Left cardiac atrium (tissue), 4 donors: ENCODE data around the gene GPR85. TPM values are rescaled to one million over a fixed set of nuclear protein-coding genes. Genes with fewer than 3 reads are reported as not detected.

Experiments
- ATAC-seq, 2 donors: fragments of 200-7000 bp; cut with Tn5 transposase; one replicate each; pipeline ENCODE4 v1.9.1; 2020; ENCODE audit warnings: mild to moderate bottlenecking in 2 of 2, moderate library complexity in 2 of 2
- DNase-seq: peaks from one replicate; pipeline ENCODE4 v3.0.0-alpha.2; 2020
- intact Hi-C, 2 donors: fragments of 100-400 bp; cut with DNase I; formaldehyde crosslinking; loops; one replicate each; pipeline versions ENCODE4 v1.14.1 to v1.15.1; 2022 to 2023
- long read RNA-seq: library from polyadenylated mRNA; unstranded; transcript quantifications from one replicate; pipeline ENCODE4 v2.0.0, GENCODE V29; 2021
- total RNA-seq, 2 donors: library from RNA; stranded (reverse); fragmentation: NEBNext Ultra II Directional; extraction: Animal tissue kit (Norgen Biotek cat#: 25700); gene quantifications; one replicate each; pipeline ENCODE4 v1.2.1, GENCODE V29; 2021
- donor health status: DM: no; HTN: yes; CAD: no.
- donor health status: DM: no; HTN: yes; CAD: no; lungs with severe emphysema.
- donor health status: DM: yes; HTN: yes; CAD: no.
- donor health status: Dilated cardiomyopathy.

Gene GPR85
- total RNA-seq, result 1 to 10 TPM; 1.9 to 2.4 TPM
- long read RNA-seq, partial matches to known transcripts, result 0 of 1 reads
- long read RNA-seq, other reads (novel, unspliced or antisense), result 0 of 1 reads

GRCh38 chr7:113086431-113086888, at the start of gene GPR85:
GPR85 (minus strand) TSS chr7:113086827; CDS start chr7:113084721, 2,106 bp downstream.
- intact Hi-C loops, result no loop called here
- ATAC-seq, result peak; percentile 94 to 97
- peak; percentile 68 for DNase-seq

- no peak for ATAC-seq
- no peak for DNase-seq
- intact Hi-C loops, result no loop called here
Observed at GRCh38 chr7:113134025-113134424, 47.4 kb upstream of the GPR85 start.

GRCh38 chr7:113131367-113131766, 44.7 kb upstream of the GPR85 start:
- intact Hi-C loops, result no loop called here
- DNase-seq, result no peak
- ATAC-seq, result no peak

- intact Hi-C loops, result no loop called here
- DNase-seq (no peak), ATAC-seq (peak in 1 of 2 donors; percentile 32)
Observed at GRCh38 chr7:113128031-113128430, 41.4 kb upstream of the GPR85 start.

- DNase-seq (no peak), ATAC-seq (no peak)
- intact Hi-C loops, result no loop called here
Observed at GRCh38 chr7:113125728-113126127, 39.1 kb upstream of the GPR85 start.

- intact Hi-C loops, result no loop called here
- DNase-seq (no peak), ATAC-seq (no peak)
Observed at GRCh38 chr7:113122744-113123143, 36.1 kb upstream of the GPR85 start.

- no peak for DNase-seq
- intact Hi-C loops, result no loop called here
- no peak for ATAC-seq
Observed at GRCh38 chr7:113120647-113121046, 34.0 kb upstream of the GPR85 start.

GRCh38 chr7:113119429-113119828, 32.8 kb upstream of the GPR85 start:
- intact Hi-C loops, result loop anchor here in 1 of 2 donors (10.0 kb wide), 2 partner anchors 105 to 185 kb away; a partner anchor contains a TSS
- no peak for DNase-seq
- ATAC-seq, result no peak

GRCh38 chr7:113118074-113118959, 31.7 kb upstream of the GPR85 start, which contains the start of gene SMIM30:
SMIM30 (minus strand) TSS chr7:113118554; CDS start chr7:113117578, 976 bp downstream.
- ATAC-seq (peak; percentile 100), DNase-seq (peak; percentile 95)
- intact Hi-C loops, result loop anchor here in 1 of 2 donors (10.0 kb wide), 2 partner anchors 104 to 184 kb away; a partner anchor contains a TSS

GRCh38 chr7:113117374-113117774, 30.7 kb upstream of the GPR85 start:
- ATAC-seq (peak in 1 of 2 donors; percentile 27), DNase-seq (peak; percentile 32)
- intact Hi-C loops, result loop anchor here in 1 of 2 donors (10.0 kb wide), 2 partner anchors 103 to 183 kb away; a partner anchor contains a TSS

GRCh38 chr7:113113912-113114311, 27.3 kb upstream of the GPR85 start:
- no peak for ATAC-seq
- intact Hi-C loops, result loop anchor here in 1 of 2 donors (10.0 kb wide), 2 partner anchors 99 to 179 kb away; a partner anchor contains a TSS
- no peak for DNase-seq

GRCh38 chr7:113109718-113110117, 23.1 kb upstream of the GPR85 start:
- intact Hi-C loops, result loop anchor here in 1 of 2 donors (10.0 kb wide), 2 partner anchors 95 to 175 kb away; a partner anchor contains a TSS
- ATAC-seq (no peak), DNase-seq (no peak)

- DNase-seq (peak; percentile 46), ATAC-seq (peak; percentile 81 to 84)
- intact Hi-C loops, result no loop called here
Observed at GRCh38 chr7:113100121-113100603, 13.5 kb upstream of the GPR85 start.

- intact Hi-C loops, result no loop called here
- DNase-seq, result no peak
- ATAC-seq, result no peak
Observed at GRCh38 chr7:113099284-113099919, 12.8 kb upstream of the GPR85 start.

GRCh38 chr7:113094517-113095249, 8.1 kb upstream of the GPR85 start:
- ATAC-seq (no peak), DNase-seq (no peak)
- intact Hi-C loops, result no loop called here

- intact Hi-C loops, result no loop called here
- DNase-seq, result no peak
- ATAC-seq, result no peak
Observed at GRCh38 chr7:113093561-113093960, 6.9 kb upstream of the GPR85 start.

- intact Hi-C loops, result no loop called here
- no peak for ATAC-seq
Observed at GRCh38 chr7:113092762-113093161, 6.1 kb upstream of the GPR85 start.

GRCh38 chr7:113087071-113087998, 708 bp upstream of the GPR85 start:
- DNase-seq (no peak), ATAC-seq (peak in 1 of 2 donors; percentile 78)
- intact Hi-C loops, result no loop called here

More at GRCh38 chr7:113092762-113093161, 6.1 kb upstream of the GPR85 start:
- DNase-seq, result no peak
